GM18499 (cell line): ENCODE measurements around the gene BLCAP.
A peak's percentile ranks its signal among the peaks of the same experiment; 100 is the strongest.
"Not testable (repeated sequence)": the region's sequence is repeated elsewhere in the genome, so short reads cannot be mapped to it uniquely, and the experiment has no call there.

Experiments
- ATAC-seq: cut with Tn5 transposase; IDR thresholded peaks from one replicate; pipeline ENCODE4 v1.9.1; 2021; ENCODE audit warnings: moderate number of reproducible peaks; ENCODE audit not compliant: insufficient read depth, unreplicated experiment

The BLCAP gene

GRCh38 chr20:37527638-37528445 lies at the start of gene BLCAP:
Gene BLCAP, minus strand, starts transcription at chr20:37527876. Its CDS starts 8,702 bp downstream, at chr20:37519174.
- ATAC-seq: peak; percentile 49

GRCh38 chr20:37577436-37577835 lies 49.8 kb upstream of the BLCAP start:
- ATAC-seq: not testable (repeated sequence)

- no peak for ATAC-seq
These were observed 49.2 kb upstream of the BLCAP start for GRCh38 chr20:37576911-37577310.

GRCh38 chr20:37575884-37576283 lies 48.2 kb upstream of the BLCAP start:
- no peak for ATAC-seq

- ATAC-seq: no peak
These were observed 46.7 kb upstream of the BLCAP start for GRCh38 chr20:37574199-37574890.

GRCh38 chr20:37573626-37574198 lies 46.0 kb upstream of the BLCAP start:
- ATAC-seq: no peak

- ATAC-seq: no peak
These were observed 43.4 kb upstream of the BLCAP start for GRCh38 chr20:37571033-37571432.

- ATAC-seq: no peak
These were observed 42.7 kb upstream of the BLCAP start for GRCh38 chr20:37570419-37570818.

GRCh38 chr20:37567671-37568588 lies 40.3 kb upstream of the BLCAP start:
- no peak for ATAC-seq

- no peak for ATAC-seq
These were observed 39.6 kb upstream of the BLCAP start for GRCh38 chr20:37567331-37567665.

- no peak for ATAC-seq
These were observed 39.1 kb upstream of the BLCAP start for GRCh38 chr20:37566590-37567330.

GRCh38 chr20:37565134-37565811 lies 37.6 kb upstream of the BLCAP start:
- ATAC-seq: no peak

GRCh38 chr20:37564388-37565133 lies 36.9 kb upstream of the BLCAP start:
- ATAC-seq: no peak

GRCh38 chr20:37564016-37564387 lies 36.3 kb upstream of the BLCAP start:
- ATAC-seq: no peak

GRCh38 chr20:37562695-37563480 lies 35.2 kb upstream of the BLCAP start:
- no peak for ATAC-seq

GRCh38 chr20:37560629-37561028 lies 33.0 kb upstream of the BLCAP start:
- no peak for ATAC-seq

- ATAC-seq: no peak
These were observed 31.8 kb upstream of the BLCAP start for GRCh38 chr20:37559312-37560027.
